ENCODE data around the gene TMEM154. TPM values are rescaled to one million over a fixed set of nuclear protein-coding genes. Genes with fewer than 3 reads are reported as not detected.

Gene TMEM154
- total and polyA plus RNA-seq, 10 of the 15 experiments (the other 5 are each of a cell fraction or from before 2014, with no cell fraction given): 5.1 to 41.4 (median 18.2) TPM

DNA sequence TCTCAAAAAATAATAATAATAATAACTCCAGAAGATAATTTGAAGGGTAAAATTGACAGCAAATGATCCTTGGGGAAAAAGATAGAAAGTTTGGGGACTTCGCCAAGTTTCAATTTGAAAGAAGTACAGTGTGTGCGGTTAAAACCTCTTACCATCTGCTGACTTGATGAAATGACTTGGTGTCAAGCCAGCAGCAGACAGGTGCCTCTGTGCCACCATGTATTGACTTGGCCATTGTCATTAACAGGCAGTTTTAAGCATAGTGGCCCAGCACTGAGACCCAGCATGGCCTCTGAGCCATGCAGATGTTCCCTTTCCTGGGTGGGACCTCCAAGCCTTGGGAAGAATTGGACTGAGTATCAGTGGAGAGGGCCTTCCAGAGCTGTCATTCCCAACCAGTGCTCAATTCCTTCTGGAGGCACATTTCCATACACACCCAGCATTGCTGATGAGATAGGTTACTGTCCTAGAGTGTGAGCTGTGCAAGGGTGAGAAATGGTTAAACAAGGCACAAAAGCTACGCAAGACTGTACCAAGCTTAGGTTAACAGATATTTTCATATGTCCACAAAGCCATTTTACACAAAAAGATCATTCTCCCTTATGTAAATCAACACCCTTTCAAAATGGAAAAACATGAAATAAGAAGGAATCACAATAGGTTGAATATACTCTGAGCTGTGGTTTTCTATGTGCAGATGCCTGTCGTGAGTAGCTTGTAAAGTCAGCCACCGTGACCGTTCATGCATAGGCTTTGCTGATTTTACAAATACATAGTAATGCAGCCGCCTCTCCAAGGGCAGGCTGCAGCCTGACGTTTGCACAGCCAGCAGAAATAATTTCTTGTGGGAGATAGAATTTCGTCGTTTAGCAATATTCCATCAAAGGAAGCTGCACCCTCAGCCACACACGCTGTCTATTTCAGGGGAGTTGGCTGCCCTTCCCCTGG lies 84.5 kb downstream of the TMEM154 start (continued):
- no peak for TF ChIP-seq ZZZ3 (IDR thresholded peaks at IDR 0.05; ENCODE audit: control insufficient read depth, insufficient read length, low read depth)
- no peak for TF ChIP-seq EZH2 (IDR thresholded peaks at IDR 0.05; ENCODE audit: borderline replicate concordance, control insufficient read depth, low read depth, low read length)

DNA sequence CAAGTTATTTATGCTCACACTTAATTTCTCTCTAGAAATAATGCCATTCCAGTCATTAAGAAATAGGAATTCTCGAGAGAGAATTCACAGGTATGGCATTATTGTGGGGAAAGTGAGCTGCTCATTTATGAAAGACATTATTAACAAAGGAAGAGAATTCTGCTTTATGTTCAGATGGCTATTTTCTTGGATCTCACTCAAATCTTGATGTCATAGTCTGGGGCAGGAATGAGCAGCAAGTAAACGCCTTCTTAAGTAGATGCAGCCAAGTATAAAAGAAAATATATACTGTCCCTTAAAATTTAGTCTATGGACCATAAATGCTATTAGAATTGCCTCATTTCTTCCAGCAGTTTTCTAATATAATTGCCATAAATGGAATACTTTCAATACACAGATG lies 85.7 kb downstream of the TMEM154 start:
- H3K4me2 ChIP-seq (ENCODE audit: control insufficient read depth, insufficient read depth): no peak overlapping the region
- ATAC-seq: no peak
- H3K79me2 ChIP-seq (ENCODE audit: control insufficient read depth, insufficient read depth, low read length): no peaks in the 10 kb centered on the region
- no peak overlapping the region for H3K4me3 ChIP-seq
- H3K36me3 ChIP-seq (ENCODE audit: control insufficient read depth in 2 of 2, insufficient read depth in 2 of 2, low read length in 1 of 2): no peaks in the 10 kb centered on the region
- ChIA-PET RAD21 (ENCODE audit: unreplicated experiment) (interaction anchor here (1.8 kb wide), 1 partner anchor 32 kb away, joined by 4 read pairs; no protein-coding TSS in a partner anchor), POLR2A (interaction anchor here (0.6 kb wide), 1 partner anchor 24 kb away, joined by 3 read pairs; no protein-coding TSS in a partner anchor), SMC1A (ENCODE audit: uncharacterized antibody, unreplicated experiment) (interaction anchor here (1.1 to 1.4 kb wide), 2 partner anchors 14 to 16 kb away, joined by 3 to 5 read pairs; no protein-coding TSS in a partner anchor), CTCF (interaction anchor here (0.7 kb wide), 1 partner anchor 90 kb away, joined by 4 read pairs; no protein-coding TSS in a partner anchor)
- no peak overlapping the region for H3K9ac ChIP-seq (ENCODE audit: control insufficient read depth, insufficient read depth, low read length)
- no peak overlapping the region for H2AFZ ChIP-seq (ENCODE audit: control insufficient read depth, low read depth, low read length)
- FAIRE-seq: no peak
- no peaks in the 10 kb centered on the region for H3K27me3 ChIP-seq (replicated peaks in 1 of 2; ENCODE audit: control insufficient read depth in 2 of 2, insufficient read depth in 2 of 2, low read length in 1 of 2)
- H3K27ac ChIP-seq (ENCODE audit: control insufficient read depth, insufficient read depth): no peak overlapping the region
- H4K20me1 ChIP-seq (ENCODE audit: control insufficient read depth, insufficient read depth): no peaks in the 10 kb centered on the region
- intact Hi-C loops (cut with micrococcal nuclease; ENCODE audit: unreplicated experiment) (no loop called here), in situ Hi-C loops (cut with MboI) (no loop called here)
- TF ChIP-seq KDM1A (IDR thresholded peaks at IDR 0.05; ENCODE audit: borderline replicate concordance) (no peak), YY1 (IDR thresholded peaks at IDR 0.05; ENCODE audit: low read depth, low read length) (no peak), TCF12 (IDR thresholded peaks at IDR 0.05; ENCODE audit: low read depth, low read length) (no peak), IRF4 (IDR thresholded peaks at IDR 0.05; ENCODE audit: low read depth, low read length) (no peak), STAT1 (conservative IDR thresholded peaks at IDR 0.05) (no peak), TCF3 (IDR thresholded peaks at IDR 0.05; ENCODE audit: borderline replicate concordance, insufficient read depth, low read depth, low read length) (no peak)
- no TSS peak for BruUV-seq (replicated peaks)
- H3K4me1 ChIP-seq (ENCODE audit: control insufficient read depth, insufficient read depth, low read length): peaks cover 20% of the 10 kb centered on the region
- no peak for DNase-seq (ENCODE audit: low read depth, low spot score)
- WGBS (ENCODE audit: insufficient coverage, insufficient replicate concordance, low lambda C conversion rate, missing lambda C conversion rate): 82% methylated on average over 2 of the region's 2 CpGs
- H3K9me3 ChIP-seq (replicated peaks; ENCODE audit: control insufficient read depth, insufficient read depth, low read length): no peaks in the 10 kb centered on the region
